Activated naive CD4-positive, alpha-beta T cell (primary cell): ENCODE data around the gene ZSWIM4.

Source experiments
- DNase-seq, 4 experiments: peaks; one replicate each; lab custom pipeline; 2025; lab: John Stamatoyannopoulos, UW

ZSWIM4 gene

GRCh38 chr19:13812544-13812943 lies 17.3 kb downstream of the ZSWIM4 start:
- no peak for DNase-seq

GRCh38 chr19:13813147-13813546 lies 17.9 kb downstream of the ZSWIM4 start:
- no peak for DNase-seq

- DNase-seq, result no peak
Measured at GRCh38 chr19:13814550-13814949, 19.3 kb downstream of the ZSWIM4 start.

- DNase-seq, result no peak
Measured at GRCh38 chr19:13817018-13817614, 21.9 kb downstream of the ZSWIM4 start.

- peak in 1 of 4 experiments; percentile 34 for DNase-seq
Measured at GRCh38 chr19:13817615-13818371, 22.6 kb downstream of the ZSWIM4 start.

- DNase-seq, result no peak
Measured at GRCh38 chr19:13819238-13819637, 24.0 kb downstream of the ZSWIM4 start.

GRCh38 chr19:13821292-13821691 lies 26.0 kb downstream of the ZSWIM4 start:
- DNase-seq, result no peak

- DNase-seq, result no peak
Measured at GRCh38 chr19:13823256-13823655, 28.0 kb downstream of the ZSWIM4 start.

GRCh38 chr19:13823901-13824300 lies 28.7 kb downstream of the ZSWIM4 start:
- no peak for DNase-seq

GRCh38 chr19:13824703-13825102 lies 29.5 kb downstream of the ZSWIM4 start:
- DNase-seq, result no peak

GRCh38 chr19:13825489-13826441 lies 30.5 kb downstream of the ZSWIM4 start:
- no peak for DNase-seq

- no peak for DNase-seq
Measured at GRCh38 chr19:13826652-13827235, 31.5 kb downstream of the ZSWIM4 start.

GRCh38 chr19:13827656-13828055 lies 32.4 kb downstream of the ZSWIM4 start:
- no peak for DNase-seq

GRCh38 chr19:13830114-13830740 lies 35.0 kb downstream of the ZSWIM4 start:
- DNase-seq, result no peak

GRCh38 chr19:13830741-13831536 lies 35.7 kb downstream of the ZSWIM4 start:
- no peak for DNase-seq

- no peak for DNase-seq
Measured at GRCh38 chr19:13831537-13832467, 36.6 kb downstream of the ZSWIM4 start.

- DNase-seq, result peak; percentile 75 to 90 (median 80)
Measured at GRCh38 chr19:13833330-13834243, 38.3 kb downstream of the ZSWIM4 start.

GRCh38 chr19:13834244-13835069 lies 39.2 kb downstream of the ZSWIM4 start:
- DNase-seq, result no peak
